ENCODE data around the gene FAXDC2.
A peak's percentile ranks its signal among the peaks of the same experiment; 100 is the strongest.

FAXDC2 gene

DNA sequence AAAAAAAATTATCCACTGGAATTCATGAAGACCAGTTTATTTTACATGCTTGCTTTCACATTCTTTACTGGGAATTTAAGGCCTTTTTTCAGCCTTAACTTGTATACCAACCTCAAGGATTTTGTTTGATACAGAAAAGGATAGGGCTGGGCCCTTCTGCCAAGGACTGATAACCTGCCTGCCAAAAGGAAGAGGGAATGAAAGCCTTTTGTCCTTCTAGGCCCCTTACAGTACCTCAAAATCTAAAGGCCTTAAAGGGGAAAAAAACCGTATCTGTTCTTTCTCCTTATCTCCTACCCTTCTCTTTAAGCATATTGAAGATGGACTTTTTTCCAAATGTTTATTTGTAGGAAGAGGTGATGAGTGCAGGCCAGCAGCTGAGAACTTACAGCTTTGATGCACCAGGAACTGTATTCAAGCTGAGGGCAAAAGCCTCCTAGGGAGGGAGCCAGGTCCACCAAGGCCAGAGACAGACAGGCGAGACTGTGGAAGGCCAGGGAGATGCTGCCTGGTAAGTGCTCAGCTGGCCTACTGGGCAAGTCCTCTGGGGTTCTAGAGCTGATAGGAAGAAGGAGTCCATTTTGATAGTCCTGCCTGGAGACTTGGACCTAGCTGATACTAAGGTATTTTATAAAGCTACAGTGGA, 31.8 kb downstream of the FAXDC2 start:
- Histone ChIP-seq H2AK5ac (ENCODE audit: low read length, severe bottlenecking) (no peak overlapping the region), H3K27me3 (ENCODE audit: control insufficient read depth in 1 of 2, insufficient read depth in 1 of 2, low read length in 2 of 2) (no peaks in the 10 kb centered on the region), H3K4me1 (ENCODE audit: control insufficient read depth, insufficient read depth, low read depth, low read length) (peaks cover 8% of the 10 kb centered on the region), H3K9me3 (ENCODE audit: control insufficient read depth, low read length) (no peaks in the 10 kb centered on the region), H2BK120ac (ENCODE audit: low read depth, low read length) (no peak overlapping the region), H3K23ac (ENCODE audit: low read length in 2 of 2) (no peak overlapping the region), H3K9ac (ENCODE audit: low read length) (peak overlapping the region; percentile 5), H3K79me1 (replicated peaks; ENCODE audit: low read length, poor library complexity, severe bottlenecking) (peaks cover 55% of the 10 kb centered on the region), H3K36me3 (ENCODE audit: control insufficient read depth in 1 of 2, insufficient read depth in 2 of 2, low read depth in 1 of 2, low read length in 2 of 2) (peaks cover 71 to 99% of the 10 kb centered on the region in 2 experiments), H3K14ac (ENCODE audit: low read length in 2 of 2) (peak overlapping the region in 1 of 2 experiments; percentile 73), H2BK12ac (ENCODE audit: low read length in 2 of 2) (no peak overlapping the region), H2AFZ (ENCODE audit: low read depth, low read length) (no peak overlapping the region), H4K91ac (ENCODE audit: low read length) (no peak overlapping the region), H2BK5ac (ENCODE audit: low read depth, low read length, poor library complexity, severe bottlenecking) (no peak overlapping the region), H3K4me3 (ENCODE audit: insufficient read depth in 1 of 2, low read depth in 1 of 2, low read length in 2 of 2) (no peak overlapping the region), H2BK15ac (ENCODE audit: low read depth, poor library complexity, severe bottlenecking) (no peak overlapping the region), H3K4me2 (ENCODE audit: low read length, poor library complexity, severe bottlenecking) (no peak overlapping the region), H3K4ac (ENCODE audit: low read depth in 1 of 2, low read length in 2 of 2) (no peak overlapping the region), H3K27ac (ENCODE audit: low read length, poor library complexity, severe bottlenecking) (no peak overlapping the region), H3K18ac (ENCODE audit: low read depth in 1 of 2, low read length in 2 of 2) (no peak overlapping the region), H4K8ac (ENCODE audit: low read length) (peak overlapping the region; percentile 1)
- 94% methylated on average over 1 of the region's 2 CpGs for WGBS
- no peak for DNase-seq

DNA sequence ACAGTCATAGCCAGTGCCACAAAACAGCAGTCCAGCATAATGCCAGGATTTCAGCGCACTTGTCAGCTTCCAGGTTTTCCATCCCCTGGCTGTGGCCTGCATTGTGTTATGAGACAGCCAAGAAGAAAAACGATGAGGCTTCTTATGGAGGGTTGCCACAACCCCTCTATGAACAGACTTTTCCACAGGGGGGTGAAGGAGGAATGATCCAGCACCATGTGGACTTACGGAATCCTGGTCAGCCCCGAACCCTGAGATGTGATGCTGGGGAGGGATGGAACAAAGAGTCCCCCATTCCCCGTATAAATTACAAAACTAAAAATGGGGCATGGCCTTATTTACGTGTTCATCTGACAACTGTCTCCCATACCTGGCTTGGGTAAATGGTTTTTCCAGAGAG, 32.6 kb downstream of the FAXDC2 start:
- Histone ChIP-seq H3K4me1 (ENCODE audit: control insufficient read depth, insufficient read depth, low read depth, low read length) (peaks cover 8% of the 10 kb centered on the region), H3K4me2 (ENCODE audit: low read length, poor library complexity, severe bottlenecking) (no peak overlapping the region), H2AK5ac (ENCODE audit: low read length, severe bottlenecking) (no peak overlapping the region), H3K4ac (ENCODE audit: low read depth in 1 of 2, low read length in 2 of 2) (no peak overlapping the region), H3K18ac (ENCODE audit: low read depth in 1 of 2, low read length in 2 of 2) (no peak overlapping the region), H3K79me1 (replicated peaks; ENCODE audit: low read length, poor library complexity, severe bottlenecking) (peaks cover 55% of the 10 kb centered on the region), H2BK120ac (ENCODE audit: low read depth, low read length) (no peak overlapping the region), H4K91ac (ENCODE audit: low read length) (no peak overlapping the region), H3K4me3 (ENCODE audit: insufficient read depth in 1 of 2, low read depth in 1 of 2, low read length in 2 of 2) (no peak overlapping the region), H3K27me3 (ENCODE audit: control insufficient read depth in 1 of 2, insufficient read depth in 1 of 2, low read length in 2 of 2) (no peaks in the 10 kb centered on the region), H3K9ac (ENCODE audit: low read length) (no peak overlapping the region), H2BK15ac (ENCODE audit: low read depth, poor library complexity, severe bottlenecking) (no peak overlapping the region), H2AFZ (ENCODE audit: low read depth, low read length) (no peak overlapping the region), H3K14ac (ENCODE audit: low read length in 2 of 2) (no peak overlapping the region), H3K36me3 (ENCODE audit: control insufficient read depth in 1 of 2, insufficient read depth in 2 of 2, low read depth in 1 of 2, low read length in 2 of 2) (peaks cover 69 to 99% of the 10 kb centered on the region in 2 experiments), H3K23ac (ENCODE audit: low read length in 2 of 2) (no peak overlapping the region), H2BK12ac (ENCODE audit: low read length in 2 of 2) (no peak overlapping the region), H4K8ac (ENCODE audit: low read length) (no peak overlapping the region), H2BK5ac (ENCODE audit: low read depth, low read length, poor library complexity, severe bottlenecking) (no peak overlapping the region), H3K27ac (ENCODE audit: low read length, poor library complexity, severe bottlenecking) (no peak overlapping the region), H3K9me3 (ENCODE audit: control insufficient read depth, low read length) (no peaks in the 10 kb centered on the region)
- no peak for DNase-seq
- over 99% methylated on average over 6 of the region's 6 CpGs for WGBS

DNA sequence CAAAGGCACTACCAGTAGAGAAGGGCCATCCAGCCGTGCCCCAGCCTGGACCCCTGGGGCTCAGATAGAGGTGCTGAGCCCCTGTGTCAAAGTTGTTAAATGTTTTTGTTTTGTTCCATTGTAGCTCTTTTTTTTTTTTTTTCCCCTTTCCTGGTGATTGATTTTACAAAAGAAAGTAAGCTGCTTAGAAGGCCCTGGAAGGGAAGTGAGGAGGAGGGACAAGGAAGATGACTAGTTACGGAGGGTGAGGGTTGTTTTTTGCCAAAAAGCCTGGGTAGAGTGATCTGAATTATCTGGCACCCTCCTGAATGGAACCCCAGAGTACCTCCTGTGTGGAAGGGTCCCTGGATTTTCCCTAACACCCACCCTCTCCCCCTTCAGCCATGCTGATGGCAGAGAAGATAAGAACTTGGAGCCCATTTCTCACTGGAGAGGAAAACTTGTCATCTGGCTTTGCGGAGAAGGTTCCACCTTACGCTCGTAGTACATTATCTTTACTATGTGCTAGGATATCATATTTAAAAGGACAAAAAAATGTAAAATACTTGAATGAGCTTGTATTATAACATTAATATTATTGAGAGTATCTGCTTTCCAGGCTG, 33.4 kb downstream of the FAXDC2 start:
- Histone ChIP-seq H2BK5ac (ENCODE audit: low read depth, low read length, poor library complexity, severe bottlenecking) (no peak overlapping the region), H2BK15ac (ENCODE audit: low read depth, poor library complexity, severe bottlenecking) (no peak overlapping the region), H3K27me3 (ENCODE audit: control insufficient read depth in 1 of 2, insufficient read depth in 1 of 2, low read length in 2 of 2) (no peaks in the 10 kb centered on the region), H2AK5ac (ENCODE audit: low read length, severe bottlenecking) (no peak overlapping the region), H3K36me3 (ENCODE audit: control insufficient read depth in 1 of 2, insufficient read depth in 2 of 2, low read depth in 1 of 2, low read length in 2 of 2) (peaks cover 72 to 96% of the 10 kb centered on the region in 2 experiments), H3K9me3 (ENCODE audit: control insufficient read depth, low read length) (no peaks in the 10 kb centered on the region), H3K4me3 (ENCODE audit: insufficient read depth in 1 of 2, low read depth in 1 of 2, low read length in 2 of 2) (no peak overlapping the region), H3K4ac (ENCODE audit: low read depth in 1 of 2, low read length in 2 of 2) (no peak overlapping the region), H3K9ac (ENCODE audit: low read length) (no peak overlapping the region), H4K91ac (ENCODE audit: low read length) (no peak overlapping the region), H3K27ac (ENCODE audit: low read length, poor library complexity, severe bottlenecking) (no peak overlapping the region), H3K14ac (ENCODE audit: low read length in 2 of 2) (no peak overlapping the region), H3K4me2 (ENCODE audit: low read length, poor library complexity, severe bottlenecking) (no peak overlapping the region), H3K18ac (ENCODE audit: low read depth in 1 of 2, low read length in 2 of 2) (no peak overlapping the region), H4K8ac (ENCODE audit: low read length) (no peak overlapping the region), H2BK120ac (ENCODE audit: low read depth, low read length) (no peak overlapping the region), H2AFZ (ENCODE audit: low read depth, low read length) (no peak overlapping the region), H2BK12ac (ENCODE audit: low read length in 2 of 2) (no peak overlapping the region), H3K23ac (ENCODE audit: low read length in 2 of 2) (no peak overlapping the region), H3K79me1 (replicated peaks; ENCODE audit: low read length, poor library complexity, severe bottlenecking) (peaks cover 55% of the 10 kb centered on the region), H3K4me1 (ENCODE audit: control insufficient read depth, insufficient read depth, low read depth, low read length) (peaks cover 7% of the 10 kb centered on the region)
- DNase-seq, result no peak
- WGBS, result 83% methylated on average over 2 of the region's 5 CpGs

DNA sequence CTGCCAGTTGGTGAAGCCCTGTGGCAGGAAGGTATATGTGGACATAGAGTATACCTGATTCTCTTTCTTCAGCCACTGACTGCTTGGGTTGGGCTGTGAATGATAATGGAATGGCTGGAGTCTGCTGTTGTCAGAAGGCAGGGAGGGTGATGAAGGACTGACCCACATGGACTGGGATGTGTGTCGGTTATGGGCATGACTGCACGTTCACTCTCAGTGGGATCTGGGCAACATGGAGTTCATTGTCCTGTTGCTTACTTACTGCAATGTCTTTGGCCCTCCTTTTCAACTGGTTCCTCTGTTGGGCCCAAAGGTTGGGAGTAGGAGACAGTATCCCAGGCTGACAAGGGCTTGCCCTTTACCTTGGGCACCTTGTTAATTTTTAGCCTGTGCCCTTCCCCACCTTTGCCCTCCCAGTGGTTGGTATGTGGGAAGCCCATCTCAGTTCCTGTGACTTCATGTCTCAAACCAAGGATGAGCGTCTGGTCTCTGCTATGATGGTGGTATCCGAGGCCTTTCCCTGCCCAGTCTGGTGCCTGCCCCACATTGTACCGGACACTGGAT, 34.6 kb downstream of the FAXDC2 start:
- Histone ChIP-seq H3K27me3 (ENCODE audit: control insufficient read depth in 1 of 2, insufficient read depth in 1 of 2, low read length in 2 of 2) (no peaks in the 10 kb centered on the region), H3K14ac (ENCODE audit: low read length in 2 of 2) (no peak overlapping the region), H3K4me2 (ENCODE audit: low read length, poor library complexity, severe bottlenecking) (no peak overlapping the region), H3K9me3 (ENCODE audit: control insufficient read depth, low read length) (no peaks in the 10 kb centered on the region), H3K4me3 (ENCODE audit: insufficient read depth in 1 of 2, low read depth in 1 of 2, low read length in 2 of 2) (no peak overlapping the region), H3K18ac (ENCODE audit: low read depth in 1 of 2, low read length in 2 of 2) (no peak overlapping the region), H2BK12ac (ENCODE audit: low read length in 2 of 2) (no peak overlapping the region), H3K36me3 (ENCODE audit: control insufficient read depth in 1 of 2, insufficient read depth in 2 of 2, low read depth in 1 of 2, low read length in 2 of 2) (peaks cover 68 to 96% of the 10 kb centered on the region in 2 experiments), H3K23ac (ENCODE audit: low read length in 2 of 2) (no peak overlapping the region), H3K27ac (ENCODE audit: low read length, poor library complexity, severe bottlenecking) (no peak overlapping the region), H3K79me1 (replicated peaks; ENCODE audit: low read length, poor library complexity, severe bottlenecking) (peaks cover 50% of the 10 kb centered on the region), H2AFZ (ENCODE audit: low read depth, low read length) (no peak overlapping the region), H3K4ac (ENCODE audit: low read depth in 1 of 2, low read length in 2 of 2) (no peak overlapping the region), H2BK5ac (ENCODE audit: low read depth, low read length, poor library complexity, severe bottlenecking) (no peak overlapping the region), H2AK5ac (ENCODE audit: low read length, severe bottlenecking) (no peak overlapping the region), H3K4me1 (ENCODE audit: control insufficient read depth, insufficient read depth, low read depth, low read length) (peaks cover 7% of the 10 kb centered on the region), H2BK120ac (ENCODE audit: low read depth, low read length) (no peak overlapping the region), H2BK15ac (ENCODE audit: low read depth, poor library complexity, severe bottlenecking) (no peak overlapping the region), H3K9ac (ENCODE audit: low read length) (no peak overlapping the region), H4K8ac (ENCODE audit: low read length) (no peak overlapping the region), H4K91ac (ENCODE audit: low read length) (no peak overlapping the region)
- WGBS, result 99% methylated on average over 5 of the region's 5 CpGs
- DNase-seq, result no peak
